ENCODE data around the gene GAREM2.
A peak's percentile ranks its signal among the peaks of the same experiment; 100 is the strongest.

The GAREM2 gene

GRCh38 chr2:26172189-26172870 lies 558 bp upstream of the GAREM2 start:
- H3K4me3 ChIP-seq (ENCODE audit: low read depth, low read length) = peak overlapping the region; percentile 18
- no peak overlapping the region for H3K27ac ChIP-seq (ENCODE audit: extremely low read depth, low read depth, low read length)
- ChIA-PET POLR2A (no interaction called here), CTCF (interaction anchor here (0.8 kb wide), 1 partner anchor 58 kb away, joined by 3 read pairs; no protein-coding TSS in a partner anchor)
- H3K4me1 ChIP-seq (ENCODE audit: control insufficient read depth, insufficient read depth, low read length) = no peaks in the 10 kb centered on the region; the same call in 1 of the 2 replicates
- no peaks in the 10 kb centered on the region for H3K9me3 ChIP-seq (ENCODE audit: control insufficient read depth, insufficient read depth, low read depth, low read length)
- peaks cover 0 to 11% of the 10 kb centered on the region in 2 experiments; a peak in 2 of 3 replicates for H3K36me3 ChIP-seq (ENCODE audit: control insufficient read depth in 2 of 2, insufficient read depth in 1 of 2, low read length in 2 of 2)
- no peak for TF ChIP-seq PRDM10 (tag by site-specific recombination; IDR thresholded peaks at IDR 0.05)
- no peak for TF ChIP-seq FEZF1 (tag by site-specific recombination; IDR thresholded peaks at IDR 0.05)
- no peak for TF ChIP-seq ZNF747 (tag by site-specific recombination; IDR thresholded peaks at IDR 0.05)
- no peak for TF ChIP-seq ZNF157 (tag by site-specific recombination; IDR thresholded peaks at IDR 0.05)
- TF ChIP-seq KLF9 (tag by site-specific recombination; IDR thresholded peaks at IDR 0.05; ENCODE audit: low read depth) = 0 out of 2 replicates have a peak, but pooled peaks have one; percentile 19
- TF ChIP-seq ZBTB6 (tag by site-specific recombination; IDR thresholded peaks at IDR 0.05) = 0 out of 2 replicates have a peak, but pooled peaks have one; percentile 16
- TF ChIP-seq SP3 (tag by site-specific recombination; IDR thresholded peaks at IDR 0.05) = 0 out of 2 replicates have a peak, but pooled peaks have one; percentile 18
- no peak for TF ChIP-seq AEBP2 (tag by site-specific recombination; IDR thresholded peaks at IDR 0.05; ENCODE audit: borderline replicate concordance)
- TF ChIP-seq ZSCAN4 (tag by site-specific recombination; IDR thresholded peaks at IDR 0.05) = no peak
- TF ChIP-seq ZNF514 (tag by site-specific recombination; IDR thresholded peaks at IDR 0.05) = no peak
- TF ChIP-seq ZBTB49 (tag by site-specific recombination; IDR thresholded peaks at IDR 0.05; ENCODE audit: low read depth) = no peak
- no peak for TF ChIP-seq ZNF692 (tag by site-specific recombination; IDR thresholded peaks at IDR 0.05)
- no peak for TF ChIP-seq ZBTB1 (tag by site-specific recombination; IDR thresholded peaks at IDR 0.05)
- TF ChIP-seq KLF1 (tag by site-specific recombination; IDR thresholded peaks at IDR 0.05) = peak; percentile 83
- TF ChIP-seq ZSCAN18 (tag by site-specific recombination; IDR thresholded peaks at IDR 0.05) = no peak
- TF ChIP-seq ZBTB8A (tag by site-specific recombination; IDR thresholded peaks at IDR 0.05) = no peak
- no peak for TF ChIP-seq GLIS2 (tag by site-specific recombination; IDR thresholded peaks at IDR 0.05)
- TF ChIP-seq KLF8 (tag by site-specific recombination; IDR thresholded peaks at IDR 0.05) = peak; percentile 61; the same call in 1 of the 2 replicates
- TF ChIP-seq PRDM4 (tag by site-specific recombination; IDR thresholded peaks at IDR 0.05) = no peak
- no peak for TF ChIP-seq ZFP3 (tag by site-specific recombination; IDR thresholded peaks at IDR 0.05; ENCODE audit: low read depth)
- peak; percentile 34; the same call in 1 of the 2 replicates for TF ChIP-seq KLF10 (tag by site-specific recombination; IDR thresholded peaks at IDR 0.05)
